Measurements from ENCODE around the gene FANCL.

DNA sequence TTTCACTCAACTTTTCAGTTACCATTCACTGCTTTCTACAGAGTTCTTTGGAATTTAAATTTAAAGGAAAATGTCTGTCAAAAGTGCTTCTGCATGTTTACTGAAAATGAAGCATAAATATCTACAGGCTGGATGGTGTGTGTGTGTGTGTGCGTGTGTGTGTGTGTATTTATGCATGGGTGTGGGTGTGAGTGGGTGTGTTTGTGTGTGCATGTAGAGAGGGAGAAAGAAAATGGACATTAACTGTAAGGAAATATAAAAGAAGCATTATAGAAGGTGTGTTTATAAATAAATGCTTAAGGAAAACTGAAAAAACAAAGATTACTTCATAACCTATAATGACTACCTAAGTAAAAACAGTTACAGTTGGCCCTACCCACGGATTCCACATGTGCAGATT, 43.2 kb downstream of the FANCL start:
- TF ChIP-seq POLR2A (IDR thresholded peaks at IDR 0.05; ENCODE audit: low read depth, low read length) (no peak), POLR2AphosphoS5 (IDR thresholded peaks at IDR 0.05; ENCODE audit: low read depth, low read length) (no peak)

All from GM12891 (cell line).